Adipose tissue (tissue), 3 donors: ENCODE results near the gene EPHA2. TPM values are rescaled to one million over a fixed set of nuclear protein-coding genes. Genes with fewer than 3 reads are reported as not detected.

Experiments used
- H3K27ac ChIP-seq: one replicate; pipeline ENCODE4 v1.5.1; 2013; ENCODE audit warnings: low read depth, low read length
- WGBS, 3 donors: extraction: QIAGEN DNeasy Blood & Tissue Kit; methylation state at CpG; one replicate each; pipeline ENCODE4 v1.1.7; 2013; 5-methylcytosine and 5-hydroxymethylcytosine counted together
- polyA plus RNA-seq, 3 donors: library from polyadenylated mRNA; stranded (reverse); fragments of 200-250 nt; gene quantifications; one replicate each; pipeline ENCODE4 v1.2.3, GENCODE V29; 2013
- donor health status: healthy with polysubstance abuse.
- donor health status: Bipolar disorder and iron deficiency.
- donor health status: healthy.

EPHA2 gene
- polyA plus RNA-seq, 3 donors: 4.1 to 20.0 (median 9.4) TPM

- no peak overlapping the region for H3K27ac ChIP-seq
- 29 to 74% (median 72%) methylated on average over 18 of the region's 18 CpGs for WGBS, 3 donors
Measured at GRCh38 chr1:16143566-16144324, 12.1 kb downstream of the EPHA2 start.

- H3K27ac ChIP-seq: no peak overlapping the region
- WGBS, 3 donors: 53 to 96% (median 92%) methylated on average over 7 of the region's 7 CpGs
Measured at GRCh38 chr1:16143005-16143565, 12.8 kb downstream of the EPHA2 start.

- H3K27ac ChIP-seq: no peak overlapping the region
- 92 to 97% (median 94%) methylated on average over 5 of the region's 5 CpGs for WGBS, 3 donors
Measured at GRCh38 chr1:16142383-16142995, 13.4 kb downstream of the EPHA2 start.

GRCh38 chr1:16141573-16142336 is 14.1 kb downstream of the EPHA2 start:
- no peak overlapping the region for H3K27ac ChIP-seq
- WGBS, 3 donors: 34 to 76% (median 35%) methylated on average over 16 of the region's 16 CpGs

- WGBS, 3 donors: 88 to 96% (median 95%) methylated on average over 7 of the region's 7 CpGs
Measured at GRCh38 chr1:16140068-16140596, 15.7 kb downstream of the EPHA2 start.

GRCh38 chr1:16139473-16139962 is 16.4 kb downstream of the EPHA2 start:
- WGBS, 3 donors: 66 to 84% (median 70%) methylated on average over 3 of the region's 3 CpGs

More at GRCh38 chr1:16140068-16140596, 15.7 kb downstream of the EPHA2 start:
- H3K27ac ChIP-seq: no peak overlapping the region

GRCh38 chr1:16138772-16139221 is 17.1 kb downstream of the EPHA2 start:
- no peak overlapping the region for H3K27ac ChIP-seq
- 59 to 81% (median 65%) methylated on average over 9 of the region's 9 CpGs for WGBS, 3 donors

More at GRCh38 chr1:16139473-16139962, 16.4 kb downstream of the EPHA2 start:
- H3K27ac ChIP-seq: no peak overlapping the region

- H3K27ac ChIP-seq: no peak overlapping the region
Measured at GRCh38 chr1:16137890-16138467, 17.9 kb downstream of the EPHA2 start.

GRCh38 chr1:16135501-16135900 is 20.4 kb downstream of the EPHA2 start:
- 81 to 93% (median 82%) methylated on average over 12 of the region's 12 CpGs for WGBS, 3 donors
- no peak overlapping the region for H3K27ac ChIP-seq

More at GRCh38 chr1:16137890-16138467, 17.9 kb downstream of the EPHA2 start:
- WGBS, 3 donors: 93 to 95% (median 94%) methylated on average over 31 of the region's 31 CpGs

- H3K27ac ChIP-seq: no peak overlapping the region
- WGBS, 3 donors: 92 to 96% (median 92%) methylated on average over 16 of the region's 16 CpGs
Measured at GRCh38 chr1:16134906-16135305, 21.0 kb downstream of the EPHA2 start.

GRCh38 chr1:16134066-16134801 is 21.6 kb downstream of the EPHA2 start:
- H3K27ac ChIP-seq: no peak overlapping the region
- 72 to 88% (median 77%) methylated on average over 33 of the region's 33 CpGs for WGBS, 3 donors

- WGBS, 3 donors: 80 to 85% (median 83%) methylated on average over 23 to 28 of the region's 28 CpGs
- no peak overlapping the region for H3K27ac ChIP-seq
Measured at GRCh38 chr1:16133007-16133961, 22.6 kb downstream of the EPHA2 start.

GRCh38 chr1:16132325-16132785 is 23.5 kb downstream of the EPHA2 start:
- WGBS, 3 donors: 80 to 93% (median 83%) methylated on average over 6 of the region's 6 CpGs
- no peak overlapping the region for H3K27ac ChIP-seq

GRCh38 chr1:16131636-16132324 is 24.1 kb downstream of the EPHA2 start:
- H3K27ac ChIP-seq: no peak overlapping the region

GRCh38 chr1:16130827-16131226 is 25.0 kb downstream of the EPHA2 start:
- H3K27ac ChIP-seq: no peak overlapping the region
- 90 to 97% (median 94%) methylated on average over 6 of the region's 6 CpGs for WGBS, 3 donors

More at GRCh38 chr1:16131636-16132324, 24.1 kb downstream of the EPHA2 start:
- WGBS, 3 donors: 89 to 91% (median 89%) methylated on average over 28 of the region's 28 CpGs
